Measurements from ENCODE around the gene ZNF432. TPM values are rescaled to one million over a fixed set of nuclear protein-coding genes. Genes with fewer than 3 reads are reported as not detected.

The ZNF432 gene
- total and polyA plus RNA-seq, 2 of the 13 experiments (the other 11 are each of a cell fraction or from before 2014, with no cell fraction given) = 4.1 to 8.7 TPM

DNA sequence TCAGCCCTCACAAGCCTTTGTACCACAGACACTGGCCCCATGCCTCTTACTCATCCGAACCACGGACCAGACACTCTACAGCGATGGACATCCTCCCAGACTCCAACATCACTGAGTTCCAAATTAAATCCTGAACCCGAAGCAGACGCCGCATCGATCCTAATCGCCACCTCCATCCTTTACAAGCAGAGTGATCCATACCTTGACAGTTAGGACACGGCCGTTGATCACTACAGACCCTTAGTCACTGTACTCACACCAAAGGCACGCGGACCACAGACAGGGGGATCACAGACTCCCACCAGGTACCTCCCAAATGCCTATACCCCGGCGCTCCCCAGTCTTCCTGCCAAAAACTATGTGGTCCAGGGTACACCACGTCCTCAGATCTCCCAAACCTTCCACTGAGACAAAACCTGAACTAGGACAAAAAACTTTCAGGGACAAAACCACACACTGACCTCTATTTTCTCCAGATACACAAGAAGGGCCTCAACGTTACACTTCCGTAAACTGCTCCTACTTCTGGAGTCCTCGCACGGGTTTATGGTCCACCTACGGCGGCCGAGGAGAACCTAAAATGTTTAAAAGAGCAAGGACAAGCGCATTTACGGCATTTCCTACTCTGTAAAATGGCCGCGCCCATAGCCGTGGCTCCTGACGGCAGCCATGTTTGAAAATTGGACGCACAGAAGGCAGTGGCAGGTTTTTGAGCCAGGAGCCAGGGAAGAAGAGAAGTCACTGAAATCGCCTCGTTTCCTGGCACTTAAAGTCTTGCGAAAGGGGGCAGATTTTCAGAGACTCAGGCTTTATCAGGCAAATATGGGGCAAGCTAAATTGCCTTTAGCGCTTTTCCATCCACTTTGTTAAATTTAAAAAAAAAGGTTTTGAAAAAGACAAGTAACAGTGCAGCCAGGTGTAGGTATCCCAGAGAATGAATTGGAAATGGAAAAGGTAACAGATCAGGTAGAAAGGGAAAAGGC, 62.0 kb downstream of the ZNF432 start, which contains the start of gene ZNF350 (continued):
- TF ChIP-seq, protein P1, sequence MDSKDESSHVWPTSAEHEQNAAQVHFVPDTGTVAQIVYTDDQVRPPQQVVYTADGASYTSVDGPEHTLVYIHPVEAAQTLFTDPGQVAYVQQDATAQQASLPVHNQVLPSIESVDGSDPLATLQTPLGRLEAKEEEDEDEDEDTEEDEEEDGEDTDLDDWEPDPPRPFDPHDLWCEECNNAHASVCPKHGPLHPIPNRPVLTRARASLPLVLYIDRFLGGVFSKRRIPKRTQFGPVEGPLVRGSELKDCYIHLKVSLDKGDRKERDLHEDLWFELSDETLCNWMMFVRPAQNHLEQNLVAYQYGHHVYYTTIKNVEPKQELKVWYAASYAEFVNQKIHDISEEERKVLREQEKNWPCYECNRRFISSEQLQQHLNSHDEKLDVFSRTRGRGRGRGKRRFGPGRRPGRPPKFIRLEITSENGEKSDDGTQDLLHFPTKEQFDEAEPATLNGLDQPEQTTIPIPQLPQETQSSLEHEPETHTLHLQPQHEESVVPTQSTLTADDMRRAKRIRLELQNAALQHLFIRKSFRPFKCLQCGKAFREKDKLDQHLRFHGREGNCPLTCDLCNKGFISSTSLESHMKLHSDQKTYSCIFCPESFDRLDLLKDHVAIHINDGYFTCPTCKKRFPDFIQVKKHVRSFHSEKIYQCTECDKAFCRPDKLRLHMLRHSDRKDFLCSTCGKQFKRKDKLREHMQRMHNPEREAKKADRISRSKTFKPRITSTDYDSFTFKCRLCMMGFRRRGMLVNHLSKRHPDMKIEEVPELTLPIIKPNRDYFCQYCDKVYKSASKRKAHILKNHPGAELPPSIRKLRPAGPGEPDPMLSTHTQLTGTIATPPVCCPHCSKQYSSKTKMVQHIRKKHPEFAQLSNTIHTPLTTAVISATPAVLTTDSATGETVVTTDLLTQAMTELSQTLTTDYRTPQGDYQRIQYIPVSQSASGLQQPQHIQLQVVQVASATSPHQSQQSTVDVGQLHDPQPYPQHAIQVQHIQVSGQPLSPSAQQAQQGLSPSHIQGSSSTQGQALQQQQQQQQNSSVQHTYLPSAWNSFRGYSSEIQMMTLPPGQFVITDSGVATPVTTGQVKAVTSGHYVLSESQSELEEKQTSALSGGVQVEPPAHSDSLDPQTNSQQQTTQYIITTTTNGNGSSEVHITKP (CRISPR knock-in tag; IDR thresholded peaks at IDR 0.05; ENCODE audit: low read depth) = peak; percentile 62; the same call in 1 of the 2 replicates
- TF ChIP-seq MIER3 (CRISPR knock-in tag; IDR thresholded peaks at IDR 0.05; ENCODE audit: borderline replicate concordance) = peak; percentile 93; the same call in 1 of the 2 replicates
- TF ChIP-seq, protein P2, sequence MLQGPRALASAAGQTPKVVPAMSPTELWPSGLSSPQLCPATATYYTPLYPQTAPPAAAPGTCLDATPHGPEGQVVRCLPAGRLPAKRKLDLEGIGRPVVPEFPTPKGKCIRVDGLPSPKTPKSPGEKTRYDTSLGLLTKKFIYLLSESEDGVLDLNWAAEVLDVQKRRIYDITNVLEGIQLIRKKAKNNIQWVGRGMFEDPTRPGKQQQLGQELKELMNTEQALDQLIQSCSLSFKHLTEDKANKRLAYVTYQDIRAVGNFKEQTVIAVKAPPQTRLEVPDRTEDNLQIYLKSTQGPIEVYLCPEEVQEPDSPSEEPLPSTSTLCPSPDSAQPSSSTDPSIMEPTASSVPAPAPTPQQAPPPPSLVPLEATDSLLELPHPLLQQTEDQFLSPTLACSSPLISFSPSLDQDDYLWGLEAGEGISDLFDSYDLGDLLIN (CRISPR knock-in tag; IDR thresholded peaks at IDR 0.05; ENCODE audit: borderline replicate concordance) = no peak
- TF ChIP-seq ZFP62 (CRISPR knock-in tag; IDR thresholded peaks at IDR 0.05) = no peak
- TF ChIP-seq ZNF331 (CRISPR knock-in tag; IDR thresholded peaks at IDR 0.05) = peak; percentile 68
- TF ChIP-seq HDAC1 (CRISPR knock-in tag; IDR thresholded peaks at IDR 0.05) = peak; percentile 85
- no peak for TF ChIP-seq ZNF781 (CRISPR knock-in tag; IDR thresholded peaks at IDR 0.05; ENCODE audit: borderline replicate concordance, not compliant biosample characterization)
- TF ChIP-seq CEBPG (CRISPR knock-in tag; IDR thresholded peaks at IDR 0.05) = no peak; the same call in 1 of the 2 replicates
- TF ChIP-seq, protein P3, sequence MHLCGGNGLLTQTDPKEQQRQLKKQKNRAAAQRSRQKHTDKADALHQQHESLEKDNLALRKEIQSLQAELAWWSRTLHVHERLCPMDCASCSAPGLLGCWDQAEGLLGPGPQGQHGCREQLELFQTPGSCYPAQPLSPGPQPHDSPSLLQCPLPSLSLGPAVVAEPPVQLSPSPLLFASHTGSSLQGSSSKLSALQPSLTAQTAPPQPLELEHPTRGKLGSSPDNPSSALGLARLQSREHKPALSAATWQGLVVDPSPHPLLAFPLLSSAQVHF (CRISPR knock-in tag; IDR thresholded peaks at IDR 0.05) = no peak
- TF ChIP-seq KAT8 (CRISPR knock-in tag; IDR thresholded peaks at IDR 0.05) = peak; percentile 99
- TF ChIP-seq ZNF775 (CRISPR knock-in tag; IDR thresholded peaks at IDR 0.05; ENCODE audit: borderline replicate concordance) = no peak
- TF ChIP-seq, protein P4, sequence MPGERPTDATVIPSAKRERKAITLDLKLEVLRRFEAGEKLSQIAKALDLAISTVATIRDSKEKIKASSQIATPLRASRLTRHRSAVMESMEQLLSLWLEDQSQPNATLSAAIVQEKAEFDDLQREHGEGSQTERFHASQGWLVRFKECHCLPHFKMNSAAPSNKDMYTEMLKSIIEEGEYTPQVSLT (CRISPR knock-in tag; IDR thresholded peaks at IDR 0.05; ENCODE audit: borderline replicate concordance, low read depth) = no peak
- TF ChIP-seq, protein P5, sequence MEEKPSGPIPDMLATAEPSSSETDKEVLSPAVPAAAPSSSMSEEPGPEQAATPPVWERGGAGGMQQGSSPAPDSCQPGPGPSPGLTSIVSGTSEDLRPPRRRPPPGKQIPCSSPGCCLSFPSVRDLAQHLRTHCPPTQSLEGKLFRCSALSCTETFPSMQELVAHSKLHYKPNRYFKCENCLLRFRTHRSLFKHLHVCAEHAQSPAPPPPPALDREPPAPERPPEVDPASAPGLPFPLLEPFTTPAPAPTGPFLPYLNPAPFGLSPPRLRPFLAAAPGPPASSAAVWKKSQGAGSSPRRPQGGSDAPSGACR (CRISPR knock-in tag; IDR thresholded peaks at IDR 0.05) = 0 out of 2 replicates have a peak, but pooled peaks have one; percentile 8
- TF ChIP-seq ZSCAN20 (CRISPR knock-in tag; IDR thresholded peaks at IDR 0.05; ENCODE audit: borderline replicate concordance) = no peak
- TF ChIP-seq, protein P6, sequence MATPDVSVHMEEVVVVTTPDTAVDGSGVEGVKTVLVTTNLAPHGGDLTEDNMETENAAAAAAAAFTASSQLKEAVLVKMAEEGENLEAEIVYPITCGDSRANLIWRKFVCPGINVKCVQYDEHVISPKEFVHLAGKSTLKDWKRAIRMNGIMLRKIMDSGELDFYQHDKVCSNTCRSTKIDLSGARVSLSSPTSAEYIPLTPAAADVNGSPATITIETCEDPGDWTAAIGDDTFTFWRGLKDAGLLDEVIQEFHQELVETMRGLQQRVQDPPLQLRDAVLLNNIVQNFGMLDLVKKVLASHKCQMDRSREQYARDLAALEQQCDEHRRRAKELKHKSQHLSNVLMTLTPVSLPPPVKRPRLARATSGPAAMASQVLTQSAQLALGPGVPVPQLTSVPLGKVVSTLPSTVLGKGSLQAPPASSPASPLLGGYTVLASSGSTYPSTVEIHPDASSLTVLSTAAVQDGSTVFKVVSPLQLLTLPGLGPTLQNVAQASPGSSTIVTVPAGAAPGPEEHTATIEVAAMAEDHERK (CRISPR knock-in tag; IDR thresholded peaks at IDR 0.05; ENCODE audit: low read depth) = 0 out of 2 replicates have a peak, but pooled peaks have one; percentile 26
- TF ChIP-seq ZNF549 (CRISPR knock-in tag; IDR thresholded peaks at IDR 0.05) = no peak
- TF ChIP-seq ZNF350 (CRISPR knock-in tag; IDR thresholded peaks at IDR 0.05; ENCODE audit: borderline replicate concordance, low read depth) = peak; percentile 77; the same call in 1 of the 2 replicates
- TF ChIP-seq HNRNPL (IDR thresholded peaks at IDR 0.05; ENCODE audit: low read depth, low read length) = no peak
- TF ChIP-seq ELF3 (CRISPR knock-in tag; IDR thresholded peaks at IDR 0.05) = peak; percentile 89
- TF ChIP-seq ZNF749 (CRISPR knock-in tag; IDR thresholded peaks at IDR 0.05; ENCODE audit: borderline replicate concordance) = no peak
